ENCODE measurements around the gene SSH3. TPM values are rescaled to one million over a fixed set of nuclear protein-coding genes. Genes with fewer than 3 reads are reported as not detected.

The SSH3 gene
- total RNA-seq, 1 donor from 2014 or later: 5.1 TPM

DNA sequence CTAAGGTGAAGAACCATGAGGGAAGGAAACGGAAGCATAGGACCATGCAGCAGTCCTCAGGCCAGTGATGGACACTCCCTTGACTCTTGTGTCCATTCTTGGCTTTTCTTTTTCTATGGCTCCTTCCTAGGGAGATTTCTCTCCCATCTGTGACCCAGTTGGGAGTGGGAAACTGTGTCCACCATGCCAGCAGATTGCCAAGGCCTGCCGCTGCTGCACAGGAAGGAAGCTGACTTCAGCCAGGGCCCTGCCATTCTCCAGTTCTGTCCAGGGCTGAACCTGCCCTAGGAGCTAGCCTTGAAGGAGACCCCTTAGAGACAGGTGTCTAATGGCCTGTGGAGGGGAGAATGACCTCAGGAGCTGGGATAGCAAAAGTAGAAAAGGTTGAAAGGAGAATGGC lies 17.4 kb downstream of the SSH3 start:
- ChIA-PET POLR2A (interaction anchor here (0.5 to 2.0 kb wide), 4 partner anchors 25 to 61 kb away, joined by 3 to 8 read pairs (median 4); partner anchors contain the start of gene ANKRD13D), CTCF (interaction anchor here (1.0 to 6.5 kb wide), 5 partner anchors 25 to 80 kb away, joined by 3 to 75 read pairs (median 4); no protein-coding TSS in a partner anchor)
- Mint-ChIP-seq H3K9me3 (no peaks in the 10 kb centered on the region), H3K36me3 (ENCODE audit: low read depth) (peaks cover 14% of the 10 kb centered on the region), H3K4me1 (peaks cover 14% of the 10 kb centered on the region), H3K27ac (no peak overlapping the region), H3K27me3 (no peaks in the 10 kb centered on the region), H3K4me3 (no peak overlapping the region)
- no peak for TF ChIP-seq CTCF (IDR thresholded peaks at IDR 0.05)
- intact Hi-C loops (cut with micrococcal nuclease): no loop called here
- ATAC-seq (ENCODE audit: low read depth) (no peak), DNase-seq (no peak)

- TF ChIP-seq CTCF (IDR thresholded peaks at IDR 0.05): no peak
- Mint-ChIP-seq H3K27ac (no peak overlapping the region), H3K9me3 (no peaks in the 10 kb centered on the region), H3K36me3 (ENCODE audit: low read depth) (peaks cover 15% of the 10 kb centered on the region), H3K4me1 (peaks cover 14% of the 10 kb centered on the region), H3K27me3 (no peaks in the 10 kb centered on the region), H3K4me3 (no peak overlapping the region)
- POLR2A ChIA-PET: interaction anchor here (0.5 to 2.0 kb wide), 7 partner anchors 23 to 196 kb away, joined by 3 to 8 read pairs (median 3); partner anchors contain the start of gene ANKRD13D
- ATAC-seq (ENCODE audit: low read depth): no peak
- intact Hi-C loops (cut with micrococcal nuclease): no loop called here
- no peak for DNase-seq
- CTCF ChIA-PET: interaction anchor here (1.0 to 6.5 kb wide), 3 partner anchors 24 to 62 kb away, joined by 3 to 48 read pairs (median 4); no protein-coding TSS in a partner anchor
Measured at GRCh38 chr11:67321313-67321871, 18.1 kb downstream of the SSH3 start.

DNA sequence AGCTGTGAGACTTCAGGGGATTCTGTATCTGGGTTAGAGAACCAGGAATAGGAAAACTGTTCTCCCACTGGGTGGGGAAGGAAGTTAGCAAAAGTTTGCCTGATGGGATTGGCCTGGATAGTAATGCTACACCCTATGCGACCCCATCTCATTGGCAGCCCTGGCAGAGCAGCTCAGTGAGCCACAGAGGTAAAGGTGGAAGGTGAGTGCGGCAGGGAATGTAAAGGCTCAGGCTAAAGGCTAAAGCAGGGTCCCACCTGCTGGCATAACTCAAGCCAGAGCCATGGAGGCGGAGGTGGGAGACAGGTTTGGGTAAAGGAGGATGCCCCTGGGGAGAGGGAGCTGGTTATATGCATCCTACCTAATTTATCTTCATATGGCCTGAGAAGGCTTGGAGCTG lies 18.7 kb downstream of the SSH3 start:
- no peak for ATAC-seq (ENCODE audit: low read depth)
- intact Hi-C loops (cut with micrococcal nuclease): no loop called here
- H3K27ac Mint-ChIP-seq: no peak overlapping the region
- POLR2A ChIA-PET: interaction anchor here (0.5 to 1.4 kb wide), 6 partner anchors 14 to 108 kb away, joined by 3 to 7 read pairs (median 4); no protein-coding TSS in a partner anchor
- H3K36me3 Mint-ChIP-seq (ENCODE audit: low read depth): peaks cover 15% of the 10 kb centered on the region
- TF ChIP-seq CTCF (IDR thresholded peaks at IDR 0.05): no peak
- H3K27me3 Mint-ChIP-seq: no peaks in the 10 kb centered on the region
- peaks cover 14% of the 10 kb centered on the region for H3K4me1 Mint-ChIP-seq
- H3K4me3 Mint-ChIP-seq: no peak overlapping the region
- CTCF ChIA-PET: interaction anchor here (6.5 kb wide), 1 partner anchor 59 kb away, joined by 48 read pairs; no protein-coding TSS in a partner anchor
- no peaks in the 10 kb centered on the region for H3K9me3 Mint-ChIP-seq
- no peak for DNase-seq

DNA sequence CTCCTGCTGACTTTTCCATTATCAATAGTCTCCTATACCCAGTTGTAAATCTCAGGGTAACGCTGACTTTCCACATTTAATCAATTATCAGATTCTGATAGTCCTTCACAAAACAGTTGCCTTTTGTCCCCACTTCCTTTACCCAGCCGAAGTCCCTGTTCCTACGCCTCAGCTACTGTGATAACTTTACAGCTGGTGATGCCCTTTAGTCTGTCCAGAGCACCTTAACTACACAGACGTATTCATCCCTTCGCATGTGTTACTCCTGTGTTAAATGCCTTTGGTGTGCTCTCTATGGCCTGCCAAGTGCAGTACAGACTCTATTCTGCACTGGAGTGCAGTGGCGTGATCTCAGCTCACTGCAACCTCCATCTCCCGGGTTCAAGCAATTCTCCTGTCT lies 20.2 kb downstream of the SSH3 start:
- no peak for TF ChIP-seq CTCF (IDR thresholded peaks at IDR 0.05)
- CTCF ChIA-PET: interaction anchor here (1.0 kb wide), 2 partner anchors 19 to 28 kb away, joined by 3 read pairs; no protein-coding TSS in a partner anchor
- ATAC-seq (ENCODE audit: low read depth): no peak
- peaks cover 11% of the 10 kb centered on the region for H3K36me3 Mint-ChIP-seq (ENCODE audit: low read depth)
- POLR2A ChIA-PET: interaction anchor here (0.6 kb wide), 1 partner anchor 313 kb away, joined by 7 read pairs; no protein-coding TSS in a partner anchor
- intact Hi-C loops (cut with micrococcal nuclease): no loop called here
- no peaks in the 10 kb centered on the region for H3K9me3 Mint-ChIP-seq
- H3K27ac Mint-ChIP-seq: no peak overlapping the region
- peaks cover 7% of the 10 kb centered on the region for H3K4me1 Mint-ChIP-seq
- H3K4me3 Mint-ChIP-seq: no peak overlapping the region
- no peaks in the 10 kb centered on the region for H3K27me3 Mint-ChIP-seq
- no peak for DNase-seq

GRCh38 chr11:67332081-67332691 lies 28.9 kb downstream of the SSH3 start:
- ChIA-PET CTCF (no interaction called here), POLR2A (interaction anchor here (0.8 to 2.7 kb wide), 3 partner anchors 13 to 92 kb away, joined by 3 to 14 read pairs (median 3); no protein-coding TSS in a partner anchor)
- no peak for DNase-seq
- no peaks in the 10 kb centered on the region for H3K27me3 Mint-ChIP-seq
- no peaks in the 10 kb centered on the region for H3K9me3 Mint-ChIP-seq
- no peaks in the 10 kb centered on the region for H3K4me1 Mint-ChIP-seq
- H3K27ac Mint-ChIP-seq: no peak overlapping the region
- H3K4me3 Mint-ChIP-seq: no peak overlapping the region
- no peak for TF ChIP-seq CTCF (IDR thresholded peaks at IDR 0.05)
- intact Hi-C loops (cut with micrococcal nuclease): no loop called here
- no peak for ATAC-seq (ENCODE audit: low read depth)
- peaks cover 8% of the 10 kb centered on the region for H3K36me3 Mint-ChIP-seq (ENCODE audit: low read depth)

Measured in activated B cell treated with CpG ODN at 0.5 μM for 24 hours (primary cell).